Right lobe of liver (tissue), 6 donors: ENCODE results near the gene KCNT2. TPM values are rescaled to one million over a fixed set of nuclear protein-coding genes. Genes with fewer than 3 reads are reported as not detected.

Experiments used
- ATAC-seq, 4 donors: fragments of 200-7000 bp; cut with Tn5 transposase; one replicate each; pipeline ENCODE4 v1.9.1; 2020; ENCODE audit warnings: mild to moderate bottlenecking in 4 of 4, moderate library complexity in 4 of 4
- DNase-seq, 3 donors: peaks; one replicate each; pipeline ENCODE4 v3.0.0-alpha.2; 2020
- H3K27ac ChIP-seq, 3 donors: fragments of 200-600 bp; one replicate each; pipeline ENCODE4 v1.8.0; 2022
- H3K27me3 ChIP-seq, 2 donors: fragments of 200-600 bp; one replicate each; pipeline ENCODE4 v1.8.0; 2022
- H3K36me3 ChIP-seq, 4 donors: fragments of 200-600 bp; sonication (generic) in 1 of 4; one replicate each; pipeline versions ENCODE4 v1.5.1 to v1.8.0; 2017 to 2022; ENCODE audit warnings: control low read depth in 1 of 4
- H3K4me1 ChIP-seq, 4 donors: fragments of 200-600 bp; sonication (generic) in 1 of 4; one replicate each; pipeline versions ENCODE4 v1.5.1 to v1.8.0; 2017 to 2022; ENCODE audit warnings: control low read depth in 1 of 4
- H3K4me3 ChIP-seq, 3 donors: fragments of 200-600 bp; one replicate each; pipeline ENCODE4 v1.8.0; 2022
- H3K9me3 ChIP-seq, 4 donors: fragments of 200-600 bp; sonication (generic) in 1 of 4; one replicate each; pipeline versions ENCODE4 v1.5.1 to v1.8.0; 2017 to 2022; ENCODE audit warnings: control low read depth in 1 of 4
- CTCF ChIP-seq, 4 donors: fragments of 200-600 bp in 3 of 4; fragments of 450-650 bp in 1 of 4; IDR thresholded peaks; one replicate each; pipeline versions ENCODE4 v1.5.1 to v1.8.0; 2016 to 2022; ENCODE audit warnings: antibody characterized with exemption in 4 of 4, mild to moderate bottlenecking in 2 of 4
- POLR2A ChIP-seq: fragments of 450-650 bp; IDR thresholded peaks from one replicate; pipeline ENCODE4 v1.6.1; 2017; ENCODE audit warnings: antibody characterized with exemption, mild to moderate bottlenecking
- WGBS: methylation state at CpG from one replicate; pipeline ENCODE4 v1.1.6; 2018; ENCODE audit warnings: low coverage, low lambda C conversion rate; ENCODE audit not compliant: insufficient coverage; ENCODE audit errors: missing lambda C conversion rate; 5-methylcytosine and 5-hydroxymethylcytosine counted together
- intact Hi-C, 2 donors: fragments of 100-400 bp; cut with DNase I; formaldehyde crosslinking; loops; one replicate each; pipeline versions ENCODE4 v1.11.2 to v1.14.1; 2022
- total RNA-seq, 6 experiments: library from RNA; depleted of rRNA in 2 of 6; stranded (reverse); fragments of >200 nt in 2 of 6; fragmentation: NEBNext Ultra II Directional in 3 of 6; extraction: Animal tissue kit (Norgen Biotek cat#: 25700) in 3 of 6; gene quantifications; one replicate each; pipeline versions ENCODE4 v1.1.0 to v1.2.4, GENCODE V29; 2016 to 2023
- donor health status: DM: no; HTN: yes; CAD: no.
- donor health status: DM: no; HTN: no; CAD: no.
- donor health status: DM: no; HTN: no; CAD: no.
- donor health status: DM: no; HTN: yes; CAD: no.
- donor health status: DM: no; HTN: yes; CAD: no.

KCNT2 gene
- total RNA-seq, 6 experiments from 2014 or later, result 5.3 to 8.4 (median 7.5) TPM

GRCh38 chr1:196309386-196309785 lies 298.9 kb downstream of the KCNT2 start:
- Histone ChIP-seq H3K27me3 (no peaks in the 10 kb centered on the region), H3K4me1 (no peaks in the 10 kb centered on the region), H3K36me3 (no peaks in the 10 kb centered on the region), H3K9me3 (no peaks in the 10 kb centered on the region), H3K4me3 (no peak overlapping the region), H3K27ac (no peak overlapping the region)
- WGBS, result 92% methylated on average over 1 of the region's 1 CpG
- no peak for TF ChIP-seq POLR2A
- peak in 1 of 4 donors; percentile 5 for TF ChIP-seq CTCF (IDR thresholded peaks at IDR 0.05)
- ATAC-seq (peak in 2 of 4 donors; percentile 25 to 38), DNase-seq (no peak)
- intact Hi-C loops, result no loop called here

GRCh38 chr1:196308176-196308575 lies 300.1 kb downstream of the KCNT2 start:
- no peak for DNase-seq
- WGBS, result 82% methylated on average over 1 of the region's 1 CpG
- Histone ChIP-seq H3K36me3 (no peaks in the 10 kb centered on the region), H3K4me3 (no peak overlapping the region), H3K4me1 (no peaks in the 10 kb centered on the region), H3K27ac (no peak overlapping the region), H3K27me3 (no peaks in the 10 kb centered on the region), H3K9me3 (no peaks in the 10 kb centered on the region)
- intact Hi-C loops, result no loop called here
- no peak for TF ChIP-seq POLR2A
- TF ChIP-seq CTCF (IDR thresholded peaks at IDR 0.05), result no peak
- no peak for ATAC-seq

- no peaks in the 10 kb centered on the region for H3K9me3 ChIP-seq
- H3K27ac ChIP-seq, result no peak overlapping the region
- no peak for DNase-seq
- H3K4me1 ChIP-seq, result no peaks in the 10 kb centered on the region
- H3K36me3 ChIP-seq, result no peaks in the 10 kb centered on the region
- ATAC-seq, result no peak
- TF ChIP-seq POLR2A, result no peak
- TF ChIP-seq CTCF (IDR thresholded peaks at IDR 0.05), result no peak
- no peak overlapping the region for H3K4me3 ChIP-seq
- WGBS, result 69% methylated on average over 2 of the region's 2 CpGs
- intact Hi-C loops, result no loop called here
- H3K27me3 ChIP-seq, result no peaks in the 10 kb centered on the region
These were observed 301.8 kb downstream of the KCNT2 start for GRCh38 chr1:196306421-196306820.

- no peak for TF ChIP-seq POLR2A
- TF ChIP-seq CTCF (IDR thresholded peaks at IDR 0.05), result no peak
- no peak overlapping the region for H3K4me3 ChIP-seq
- DNase-seq, result no peak
- H3K9me3 ChIP-seq, result no peaks in the 10 kb centered on the region
- intact Hi-C loops, result no loop called here
- no peaks in the 10 kb centered on the region for H3K36me3 ChIP-seq
- no peaks in the 10 kb centered on the region for H3K4me1 ChIP-seq
- no peak overlapping the region for H3K27ac ChIP-seq
- no peak for ATAC-seq
- WGBS, result 90% methylated on average over 2 of the region's 2 CpGs
- no peaks in the 10 kb centered on the region for H3K27me3 ChIP-seq
These were observed 303.0 kb downstream of the KCNT2 start for GRCh38 chr1:196305216-196305615.

GRCh38 chr1:196302981-196303380 lies 305.3 kb downstream of the KCNT2 start:
- no peaks in the 10 kb centered on the region for H3K4me1 ChIP-seq
- H3K36me3 ChIP-seq, result no peaks in the 10 kb centered on the region
- DNase-seq (no peak), ATAC-seq (no peak)
- no peaks in the 10 kb centered on the region for H3K9me3 ChIP-seq
- TF ChIP-seq CTCF (IDR thresholded peaks at IDR 0.05) (no peak), POLR2A (no peak)
- no peak overlapping the region for H3K4me3 ChIP-seq
- H3K27me3 ChIP-seq, result no peaks in the 10 kb centered on the region
- intact Hi-C loops, result no loop called here
- H3K27ac ChIP-seq, result no peak overlapping the region
